K562 (cell line): ENCODE measurements around the gene WASF2. TPM values are rescaled to one million over a fixed set of nuclear protein-coding genes. Genes with fewer than 3 reads are reported as not detected.

ENCODE experiments used
- CLOCK ChIP-seq: fragments of 250-450 bp; sonication (Bioruptor Pico); IDR thresholded peaks from 2 replicates; pipeline ENCODE4 v1.4.0; 2020; ENCODE audit warnings: mild to moderate bottlenecking, moderate library complexity, borderline replicate concordance
- EHMT2 ChIP-seq: fragments of 450-650 bp; IDR thresholded peaks from 2 replicates; pipeline ENCODE4 v1.6.1; 2018; ENCODE audit warnings: antibody characterized with exemption
- ETV6 ChIP-seq, 3 experiments: fragments of 150-350 bp in 1 of 3; sonication (generic) in 1 of 3; formaldehyde crosslinking in 1 of 3; IDR thresholded peaks; 2 replicates each; pipeline versions ENCODE4 v1.6.1 to v1.8.0; 2014 to 2022; ENCODE audit warnings: borderline replicate concordance in 2 of 3, low read depth in 2 of 3, antibody characterized with exemption in 1 of 3, low read length in 1 of 3, mild to moderate bottlenecking in 1 of 3, missing genetic modification reagents in 1 of 3
- FOXP1 ChIP-seq: sonication (generic); formaldehyde crosslinking; IDR thresholded peaks from 2 replicates; pipeline ENCODE4 v1.8.0; 2022; ENCODE audit warnings: mild to moderate bottlenecking, missing genetic modification reagents
- GABPB2 ChIP-seq: fragments of 250-450 bp; sonication (Bioruptor Pico); conservative IDR thresholded peaks from 2 replicates; pipeline ENCODE4 v1.5.1; 2021; ENCODE audit warnings: mild to moderate bottlenecking
- HDAC8 ChIP-seq: fragments of 450-650 bp; IDR thresholded peaks from 2 replicates; pipeline ENCODE4 v1.6.1; 2016; ENCODE audit warnings: mild to moderate bottlenecking, missing genetic modification characterization, moderate library complexity, missing compliant biosample characterization
- HNRNPH1 ChIP-seq: fragments of 200-400 bp; formaldehyde crosslinking; optimal IDR thresholded peaks from 2 replicates; pipeline ENCODE3; 2017; ENCODE audit warnings: low read depth, mild to moderate bottlenecking, low read length, moderate library complexity
- MECOM ChIP-seq: fragments of 250-450 bp; sonication (Bioruptor Pico); IDR thresholded peaks from 2 replicates; pipeline ENCODE4 v1.8.0; 2022; ENCODE audit warnings: inconsistent platforms
- MXD1 ChIP-seq: fragments of 250-450 bp; sonication (Bioruptor Pico); IDR thresholded peaks from 2 replicates; pipeline ENCODE4 v1.8.0; 2021; ENCODE audit warnings: borderline replicate concordance, mild to moderate bottlenecking, moderate library complexity; ENCODE audit not compliant: poor library complexity, severe bottlenecking
- POLR3A ChIP-seq: IDR thresholded peaks from 2 replicates; pipeline ENCODE4 v1.6.1; 2011; ENCODE audit warnings: borderline replicate concordance, mild to moderate bottlenecking, moderate library complexity; ENCODE audit not compliant: insufficient read length, insufficient read depth; ENCODE audit errors: extremely low read depth
- RAD21 ChIP-seq, 2 experiments: fragments of 250-450 bp in 1 of 2; fragments of 450-650 bp in 1 of 2; sonication (Bioruptor Pico) in 1 of 2; formaldehyde crosslinking in 1 of 2; IDR thresholded peaks in 1 of 2; conservative IDR thresholded peaks in 1 of 2; 2 replicates each; pipeline versions ENCODE4 v1.4.0 to v1.8.0; 2020 to 2022; ENCODE audit warnings: mild to moderate bottlenecking in 2 of 2, moderate library complexity in 1 of 2
- SLC30A9 ChIP-seq: fragments of 250-450 bp; sonication (Bioruptor Pico); IDR thresholded peaks from 2 replicates; pipeline ENCODE4 v1.8.0; 2022; ENCODE audit warnings: mild to moderate bottlenecking, moderate library complexity
- STAT5A ChIP-seq: IDR thresholded peaks from 2 replicates; pipeline ENCODE4 v1.6.1; 2012; ENCODE audit warnings: low read length, inconsistent platforms, borderline replicate concordance
- THRAP3 ChIP-seq: fragments of 450-650 bp; IDR thresholded peaks from 2 replicates; pipeline ENCODE4 v1.6.1; 2016; ENCODE audit warnings: mild to moderate bottlenecking, inconsistent platforms, borderline replicate concordance
- ZBTB5 ChIP-seq: fragments of 450-650 bp; IDR thresholded peaks from 2 replicates; pipeline ENCODE4 v1.6.1; 2017; ENCODE audit warnings: antibody characterized with exemption
- ZNF277 ChIP-seq: fragments of 250-450 bp; sonication (Bioruptor Pico); IDR thresholded peaks from 2 replicates; pipeline ENCODE4 v1.8.0; 2022; ENCODE audit warnings: inconsistent platforms, mild to moderate bottlenecking, moderate library complexity, borderline replicate concordance
- ZNF324 ChIP-seq: fragments of 250-450 bp; sonication (Bioruptor Pico); IDR thresholded peaks from 2 replicates; pipeline ENCODE4 v1.4.0; 2020; ENCODE audit warnings: mild to moderate bottlenecking
- ZNF395 ChIP-seq: fragments of 200-800 bp; sonication (Bioruptor generic); IDR thresholded peaks from 2 replicates; pipeline ENCODE4 v1.6.1; 2017; ENCODE audit warnings: missing genetic modification characterization, missing compliant biosample characterization
- polyA plus RNA-seq, 8 experiments: library from polyadenylated mRNA; depleted of rRNA in 4 of 8; stranded (reverse) in 5 of 8; unstranded in 3 of 8; fragments of >200 nt; fragmentation: Nextera tagmentation in 2 of 8; fragmentation: Illumina TruSeq in 1 of 8; extraction: Ambion mirVana in 2 of 8; extraction: Trizol in 1 of 8; gene quantifications; 2 replicates each; pipeline versions ENCODE4 v1.2.1 to v1.2.3, GENCODE V29; 2011 to 2014; ENCODE audit warnings: inconsistent platforms in 1 of 8, missing spikeins in 1 of 8
- total RNA-seq, 7 experiments: library from RNA; depleted of rRNA in 6 of 7; stranded (reverse); fragments of >200 nt in 6 of 7; fragmentation: Illumina TruSeq in 2 of 7; extraction: Trizol in 2 of 7; gene quantifications; 2 replicates each; pipeline versions ENCODE4 v1.2.1 to v1.2.3, GENCODE V29; 2011 to 2021; ENCODE audit warnings: low replicate concordance in 1 of 7

WASF2 gene
- total and polyA plus RNA-seq, 9 of the 15 experiments (the other 6 are each of a cell fraction or from before 2014, with no cell fraction given) = 8.2 to 163 (median 31.2) TPM

GRCh38 chr1:27428316-27429028 lies 61.5 kb downstream of the WASF2 start (continued):
- TF ChIP-seq CLOCK (CRISPR knock-in tag) = no peak
- peak; percentile 78 for TF ChIP-seq EHMT2
- no peak for TF ChIP-seq HNRNPH1
- TF ChIP-seq POLR3A = no peak
- TF ChIP-seq THRAP3 = no peak
- no peak; a peak in 1 of 4 replicates for TF ChIP-seq ETV6 (IDR thresholded peaks at IDR 0.05; ENCODE audit: borderline replicate concordance in 1 of 2, low read depth in 2 of 2, low read length in 1 of 2)
- TF ChIP-seq ETV6 (CRISPR knock-in tag; IDR thresholded peaks at IDR 0.05; ENCODE audit: borderline replicate concordance) = no peak
- no peak for TF ChIP-seq MXD1
- TF ChIP-seq FOXP1 (CRISPR knock-in tag) = no peak
- TF ChIP-seq MECOM (CRISPR knock-in tag) = peak; percentile 73; the same call in 1 of the 2 replicates
- no peak for TF ChIP-seq GABPB2 (CRISPR knock-in tag)
- TF ChIP-seq HDAC8 (tag) = no peak
- peak in 1 of 2 experiments; percentile 38; a peak in 2 of 4 replicates for TF ChIP-seq RAD21 (CRISPR knock-in tag; conservative IDR thresholded peaks at IDR 0.05 in 1 of 2, IDR thresholded peaks at IDR 0.05 in 1 of 2)
- no peak for TF ChIP-seq ZBTB5
- no peak for TF ChIP-seq ZNF277
- no peak for TF ChIP-seq ZNF324 (CRISPR knock-in tag)
- no peak for TF ChIP-seq SLC30A9 (CRISPR knock-in tag)
- peak; percentile 54; the same call in 1 of the 2 replicates for TF ChIP-seq STAT5A
- 0 out of 2 replicates have a peak, but pooled peaks have one; percentile 64 for TF ChIP-seq ZNF395
